Eye (tissue), 1 donor: ENCODE results near the gene GUCY2D.
"Not testable (repeated sequence)": the region's sequence is repeated elsewhere in the genome, so short reads cannot be mapped to it uniquely, and the experiment has no call there.

Source experiments
- DNase-seq: peaks from one replicate; pipeline ENCODE4 v3.0.0-alpha.2; 2015

Gene GUCY2D

DNA sequence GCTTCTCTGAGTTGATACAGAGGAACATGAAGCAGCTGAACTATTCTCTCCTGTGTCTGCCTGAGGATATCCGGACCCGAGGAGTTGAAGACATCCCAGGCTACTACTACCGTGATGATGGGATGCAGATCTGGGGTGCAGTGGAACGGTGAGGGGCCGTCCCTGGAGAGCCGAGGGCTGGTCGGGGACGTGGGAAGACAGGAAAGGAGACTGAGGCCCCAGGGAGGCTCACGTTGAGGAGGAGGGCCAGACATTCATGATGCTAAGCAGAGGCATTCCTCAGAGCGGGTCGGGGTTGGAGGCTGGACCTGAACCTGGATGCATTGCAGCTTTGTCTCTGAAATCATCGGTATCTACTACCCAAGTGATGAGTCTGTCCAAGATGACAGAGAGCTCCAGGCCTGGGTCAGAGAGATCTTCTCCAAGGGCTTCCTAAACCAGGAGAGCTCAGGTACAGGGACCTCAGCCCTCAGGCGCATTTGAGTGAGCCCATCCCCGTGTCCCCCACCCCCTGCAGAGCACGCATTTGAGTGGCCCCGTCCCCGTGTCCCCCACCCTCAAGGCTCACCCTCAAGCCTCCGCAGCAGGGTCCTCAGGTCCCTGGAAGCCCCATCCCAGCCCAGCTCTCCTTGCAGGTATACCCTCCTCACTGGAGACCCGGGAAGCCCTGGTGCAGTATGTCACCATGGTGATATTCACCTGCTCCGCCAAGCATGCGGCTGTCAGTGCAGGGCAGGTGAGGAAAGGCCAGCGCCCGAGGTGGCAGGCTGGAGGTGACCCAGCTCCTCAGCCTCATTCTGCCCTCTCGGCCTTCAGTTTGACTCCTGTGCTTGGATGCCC, 44.7 kb downstream of the GUCY2D start:
- no peak for DNase-seq

DNA sequence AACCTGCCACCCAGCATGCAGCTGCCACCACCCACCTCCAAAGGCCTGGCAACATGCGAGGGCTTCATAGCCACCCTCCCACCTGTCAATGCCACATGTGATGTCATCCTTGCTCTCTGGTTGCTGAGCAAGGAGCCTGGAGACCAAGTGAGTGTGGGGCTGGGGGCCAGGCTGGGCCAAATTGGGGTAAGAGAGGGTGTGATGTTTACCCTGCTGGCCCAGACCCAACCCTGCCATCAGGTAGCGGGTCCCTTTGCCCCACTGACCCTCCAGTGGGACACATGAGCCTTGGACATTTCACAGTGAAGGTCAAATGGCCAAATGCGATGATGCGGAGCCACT, 45.3 kb downstream of the GUCY2D start:
- no peak for DNase-seq

DNA sequence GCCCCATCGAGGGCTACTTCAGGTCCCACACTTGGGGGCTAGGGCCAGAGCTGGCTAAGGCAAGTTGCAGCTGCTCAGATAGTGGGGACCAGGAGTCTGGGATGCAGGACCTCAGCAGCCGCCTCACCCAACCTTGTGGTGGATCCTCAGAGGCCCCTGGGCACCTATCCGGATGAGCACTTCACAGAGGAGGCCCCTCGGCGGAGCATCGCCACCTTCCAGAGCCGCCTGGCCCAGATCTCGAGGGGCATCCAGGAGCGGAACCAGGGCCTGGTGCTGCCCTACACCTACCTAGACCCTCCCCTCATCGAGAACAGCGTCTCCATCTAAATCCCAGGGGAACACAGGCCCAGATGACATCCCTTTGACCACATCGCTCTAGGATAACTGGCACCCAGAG, 45.8 kb downstream of the GUCY2D start:
- no peak for DNase-seq

DNA sequence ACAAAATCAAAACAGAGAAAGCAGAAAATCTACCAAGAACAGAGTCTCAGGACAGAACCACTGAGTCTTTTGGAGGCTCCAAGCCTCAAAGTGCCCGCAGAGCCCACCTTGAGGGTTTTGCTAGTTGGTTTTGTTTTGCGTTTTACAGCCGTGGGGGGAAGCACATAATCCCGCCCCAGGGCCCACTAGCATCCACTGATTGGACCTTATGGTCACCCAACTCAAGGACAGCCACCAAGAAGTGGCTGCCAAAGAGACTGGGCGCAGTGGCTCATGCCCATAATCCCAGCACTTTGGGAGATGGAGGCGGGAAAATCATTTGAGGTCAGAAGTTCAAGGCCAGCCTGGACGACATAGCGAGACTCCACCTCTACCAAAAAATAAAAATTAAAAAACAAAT, 46.3 kb downstream of the GUCY2D start:
- no peak for DNase-seq

DNA sequence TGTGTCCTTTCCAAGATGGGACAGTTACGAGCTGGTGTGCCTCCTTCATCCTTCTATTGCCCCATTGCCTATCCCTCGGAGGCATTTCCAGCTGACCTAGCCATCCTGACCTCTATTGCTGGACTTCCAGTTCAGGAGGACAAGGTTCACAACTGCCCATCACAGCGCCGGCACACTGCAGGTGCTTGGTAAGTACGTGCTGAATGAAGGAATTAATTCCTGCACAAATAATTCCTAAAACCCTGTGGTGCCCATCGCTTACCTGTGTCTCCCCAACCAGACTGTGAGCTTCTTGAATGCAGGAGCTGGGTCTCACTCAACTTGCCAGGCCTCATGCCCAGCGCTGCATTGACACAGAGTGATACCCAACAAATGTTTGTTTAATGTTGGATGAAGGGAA, 49.4 kb downstream of the GUCY2D start:
- DNase-seq = no peak

DNA sequence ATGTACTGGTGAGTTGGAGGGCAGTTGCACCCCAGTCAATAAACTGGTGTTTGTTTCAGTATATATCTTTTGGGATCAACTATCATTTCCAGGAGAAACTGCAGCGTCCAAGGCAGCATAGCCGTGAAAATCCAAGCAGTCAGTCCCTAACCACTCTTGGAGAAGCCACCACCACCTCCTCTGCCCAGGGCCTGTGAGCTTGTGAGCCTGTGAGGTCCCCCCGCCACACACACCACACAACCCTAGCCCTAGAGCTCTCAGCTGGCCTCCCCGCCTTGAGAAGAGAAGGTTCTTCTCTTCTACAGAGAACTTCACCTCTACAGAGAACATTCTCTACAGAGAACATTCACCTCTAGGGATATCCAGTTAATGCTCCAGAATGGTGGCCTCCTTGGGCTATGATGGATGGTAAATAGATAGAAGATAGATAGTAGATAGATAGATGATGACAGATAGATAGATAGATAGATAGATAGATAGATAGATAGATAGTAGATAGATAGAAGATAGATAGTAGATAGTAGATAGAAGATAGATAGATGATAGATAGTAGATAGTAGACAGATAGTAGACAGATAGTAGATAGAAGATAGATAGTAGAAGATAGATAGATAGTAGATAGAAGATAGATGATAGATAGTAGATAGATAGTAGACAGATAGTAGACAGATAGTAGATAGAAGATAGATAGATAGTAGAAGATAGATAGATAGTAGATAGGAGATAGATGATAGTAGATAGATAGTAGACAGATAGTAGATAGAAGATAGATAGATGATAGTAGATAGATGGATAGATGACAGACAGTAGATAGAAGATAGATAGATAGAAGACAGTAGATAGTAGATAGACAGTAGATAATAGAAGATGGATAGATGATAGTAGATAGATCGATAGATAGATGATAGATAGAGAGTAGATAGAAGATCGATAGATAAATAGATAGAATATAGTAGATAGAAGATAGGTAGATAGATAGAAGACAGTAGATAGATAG, 50.1 kb downstream of the GUCY2D start:
- no peak for DNase-seq

DNA sequence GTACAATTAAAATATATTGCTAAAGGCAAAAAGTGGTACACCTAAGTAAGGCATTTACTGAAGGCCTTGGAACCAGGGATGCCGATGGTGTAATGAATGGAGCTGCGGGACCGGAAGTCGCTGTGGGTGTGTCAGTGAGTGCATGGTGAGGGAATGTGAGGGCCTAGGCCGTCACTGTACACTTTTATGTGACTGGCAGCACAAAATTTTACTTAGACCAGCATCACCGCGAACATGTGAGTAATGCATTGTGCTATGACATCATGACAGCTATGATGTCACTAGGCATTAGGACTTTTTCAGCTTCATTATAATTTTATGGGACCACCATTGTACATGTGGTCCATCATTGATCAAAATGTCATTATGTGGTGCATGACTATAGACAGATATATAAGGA, 51.2 kb downstream of the GUCY2D start:
- no peak for DNase-seq

DNA sequence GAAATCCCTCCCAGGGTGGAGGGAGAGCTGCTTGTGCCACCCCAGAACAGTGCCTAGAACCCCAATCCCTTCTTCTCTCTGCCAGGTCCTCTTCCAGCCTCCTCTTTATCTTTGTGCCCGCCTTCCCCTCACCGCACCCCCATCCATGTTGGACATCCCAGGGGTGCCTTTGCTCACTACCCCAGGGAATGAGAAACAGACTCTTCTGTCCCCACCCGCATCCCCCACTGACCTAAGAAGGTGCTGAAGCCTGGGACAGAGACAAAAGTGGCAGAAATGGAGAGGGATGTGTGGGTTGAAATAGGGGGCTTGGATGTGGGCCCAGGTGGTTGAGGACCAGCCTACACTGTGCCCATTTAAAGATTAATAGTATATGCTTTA, 53.4 kb downstream of the GUCY2D start:
- DNase-seq = no peak

DNA sequence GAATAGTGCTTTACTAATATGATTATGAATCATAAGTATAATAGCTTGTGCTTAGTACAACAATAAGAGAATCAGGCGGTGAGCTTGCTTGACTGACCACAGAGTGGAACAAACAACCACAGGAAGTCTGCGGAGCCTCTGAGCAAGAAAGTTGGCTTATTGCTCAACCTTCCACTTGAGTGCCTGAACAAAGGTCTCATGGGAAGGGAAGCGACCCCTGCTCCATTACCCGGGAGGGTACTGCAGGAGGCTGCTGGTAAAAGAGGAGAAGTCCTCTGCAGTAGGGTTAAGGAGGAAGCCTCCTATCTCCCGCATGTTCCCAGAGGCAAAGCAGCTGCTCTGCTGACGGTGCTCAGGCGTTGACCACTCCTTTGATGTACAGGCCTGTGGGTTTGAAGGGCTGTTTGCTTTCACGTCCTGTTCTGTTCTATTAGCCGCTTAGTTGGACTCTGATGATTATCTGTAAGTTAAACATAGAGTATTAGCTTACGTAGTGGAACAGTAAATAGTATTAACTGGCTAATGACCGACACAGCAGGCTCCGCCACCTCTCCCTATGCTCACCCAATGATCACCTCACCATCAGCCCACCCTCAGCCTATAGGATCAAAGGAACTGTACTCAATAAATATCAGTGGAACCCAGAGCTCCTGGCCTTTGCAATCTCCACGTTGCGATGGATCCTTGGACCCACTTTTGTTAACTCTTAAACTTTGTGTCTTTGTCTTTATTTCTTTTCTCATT, 54.0 kb downstream of the GUCY2D start:
- DNase-seq = no peak

DNA sequence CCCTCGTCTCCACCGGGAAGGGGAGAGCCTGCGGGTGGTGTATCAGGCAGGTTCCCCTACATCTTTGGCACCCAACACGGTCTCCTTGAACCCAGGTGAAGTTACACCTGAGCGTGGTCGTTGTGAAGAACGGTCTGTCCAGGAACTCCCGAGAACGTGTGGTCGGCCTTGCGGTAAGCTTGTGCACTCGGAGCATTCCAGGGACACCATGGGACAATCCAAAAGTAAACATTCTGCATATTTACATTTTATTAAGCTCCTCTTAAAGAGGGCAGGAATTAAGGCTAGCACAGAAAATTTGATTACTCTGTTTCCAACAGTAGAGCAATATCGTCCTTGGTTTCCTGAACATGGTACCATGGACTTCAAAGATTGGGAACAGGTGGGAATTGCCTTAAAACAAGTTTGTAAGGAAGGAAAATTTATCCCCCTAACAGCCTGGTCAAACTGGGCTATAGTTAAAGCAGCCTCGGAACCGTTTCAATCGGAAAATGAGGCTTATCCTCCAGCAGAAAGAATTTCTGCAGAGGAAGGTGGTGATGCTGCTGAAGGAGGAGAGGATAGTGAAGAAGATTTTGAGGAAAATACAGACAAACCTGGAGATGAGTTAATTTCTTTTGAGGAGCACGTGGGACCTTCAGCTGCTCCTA, 54.7 kb downstream of the GUCY2D start:
- no peak for DNase-seq

DNA sequence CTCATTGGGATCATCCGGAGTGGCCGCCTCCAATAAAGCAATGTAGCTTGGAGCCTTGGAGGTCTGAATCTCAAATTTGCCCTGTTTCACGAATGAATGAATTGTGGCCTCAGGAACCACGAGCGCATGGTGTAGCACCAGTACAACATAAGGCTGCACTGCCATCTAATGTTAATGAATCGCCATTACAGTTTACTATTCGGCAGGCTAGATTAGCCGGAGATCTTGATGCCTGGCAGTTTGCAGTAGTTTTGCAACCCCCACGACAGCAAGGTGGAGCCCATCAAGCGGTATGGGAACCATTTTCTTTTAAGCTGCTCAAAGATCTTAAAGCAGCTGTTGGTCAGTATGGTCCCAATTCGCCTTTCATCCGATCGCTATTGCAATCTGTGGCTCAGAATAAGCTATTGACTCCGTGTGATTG, 55.3 kb downstream of the GUCY2D start:
- DNase-seq = peak; percentile 94

DNA sequence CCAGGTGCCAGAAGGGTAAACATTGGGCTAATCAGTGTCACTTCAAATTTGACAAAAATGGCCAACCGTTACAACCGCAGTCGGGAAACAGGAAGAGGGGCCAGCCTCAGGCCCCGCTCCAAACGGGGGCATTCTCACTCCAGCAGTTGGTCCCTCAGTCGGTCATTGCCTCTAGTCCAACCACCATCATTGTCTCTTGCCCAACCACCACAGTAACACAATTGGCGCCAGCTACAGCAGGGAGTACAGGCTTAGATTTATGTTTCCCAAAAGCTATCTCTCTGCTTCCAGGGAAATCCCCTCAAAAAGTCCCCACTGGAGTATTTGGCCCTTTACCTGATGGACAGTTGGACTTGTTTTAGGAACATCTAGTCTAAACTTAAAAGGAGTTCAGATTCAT, 56.7 kb downstream of the GUCY2D start:
- no peak for DNase-seq

DNA sequence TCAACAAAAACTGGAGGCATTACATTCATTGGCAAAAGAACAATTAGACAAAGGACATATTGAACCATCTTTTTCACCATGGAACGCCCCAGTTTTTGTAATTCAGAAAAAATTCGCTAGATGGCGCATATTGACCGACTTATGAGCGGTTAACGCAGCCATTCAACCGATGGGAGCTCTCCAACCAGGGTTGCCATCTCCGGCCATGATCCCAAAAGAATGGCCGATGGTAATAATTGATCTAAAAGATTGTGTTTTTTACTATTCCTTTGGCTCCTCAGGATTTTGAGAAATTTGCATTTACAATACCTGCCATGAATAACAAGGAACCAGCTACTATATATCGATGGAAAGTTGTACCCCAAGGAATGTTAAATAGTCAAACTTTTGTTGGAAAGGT, 57.9 kb downstream of the GUCY2D start:
- DNase-seq = peak; percentile 95

DNA sequence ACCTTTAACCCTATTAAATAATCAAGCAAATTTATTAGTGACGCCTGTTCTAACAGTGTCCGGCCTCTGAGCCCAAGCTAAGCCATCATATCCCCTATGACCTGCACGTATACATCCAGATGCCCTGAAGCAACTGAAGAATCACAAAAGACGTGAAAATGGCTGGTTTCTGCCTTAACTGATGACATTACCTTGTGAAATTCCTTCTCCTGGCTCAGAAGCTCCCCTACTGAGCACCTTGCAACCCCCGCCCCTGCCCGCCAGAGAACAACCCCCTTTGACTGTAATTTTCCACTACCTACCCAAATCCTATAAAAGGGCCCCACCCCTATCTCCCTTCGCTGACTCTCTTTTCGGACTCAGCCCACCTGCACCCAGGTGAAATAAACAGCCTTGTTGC, 59.4 kb downstream of the GUCY2D start:
- DNase-seq = not testable (repeated sequence)

DNA sequence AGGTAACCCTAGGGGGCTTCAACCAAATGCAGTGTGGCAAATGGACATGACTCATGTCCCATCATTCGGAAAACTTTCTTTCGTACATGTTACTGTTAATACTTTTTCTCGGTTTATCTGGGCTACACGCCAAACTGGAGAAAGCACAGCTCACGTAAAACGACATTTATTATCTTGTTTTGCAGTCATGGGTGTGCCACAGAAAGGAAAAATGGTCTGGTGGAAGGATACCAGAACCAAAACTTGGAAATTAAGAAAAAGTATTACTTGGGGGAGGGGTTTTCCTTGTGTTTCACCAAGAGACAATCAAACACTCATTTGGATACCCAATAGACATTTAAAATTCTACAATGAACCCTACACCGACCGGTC, 60.0 kb downstream of the GUCY2D start:
- no peak for DNase-seq

DNA sequence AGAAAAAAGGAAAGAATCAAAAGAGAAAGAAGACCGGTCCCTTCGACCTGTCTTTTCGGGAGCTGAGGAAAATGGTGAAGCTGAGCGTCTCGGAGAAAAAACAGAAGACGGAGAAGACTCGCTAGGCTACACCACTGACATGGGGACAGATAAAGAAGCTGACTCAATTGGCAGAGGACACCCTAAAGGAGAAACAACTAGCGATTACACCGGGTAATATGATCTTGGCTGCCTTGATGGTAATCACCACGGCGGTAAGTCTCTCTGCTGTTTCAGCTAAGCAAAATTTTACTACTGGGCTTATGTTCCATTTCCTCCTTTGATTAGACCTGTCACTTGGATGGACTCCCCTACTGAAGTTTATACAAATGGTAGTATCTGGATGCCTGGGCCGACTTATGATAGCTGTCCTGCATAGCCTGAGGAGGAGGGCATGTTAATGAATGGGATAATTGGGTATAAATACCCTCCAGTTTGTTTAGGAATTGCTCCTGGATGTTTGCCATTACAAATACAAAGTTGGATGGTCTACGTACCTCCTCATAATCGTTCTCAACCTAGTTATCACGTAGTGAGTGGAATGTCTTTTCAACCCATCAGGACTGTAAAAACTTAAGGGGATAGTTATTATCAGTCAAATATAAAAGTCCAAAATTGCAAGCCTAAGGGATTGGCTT, 60.5 kb downstream of the GUCY2D start:
- DNase-seq = peak; percentile 40

DNA sequence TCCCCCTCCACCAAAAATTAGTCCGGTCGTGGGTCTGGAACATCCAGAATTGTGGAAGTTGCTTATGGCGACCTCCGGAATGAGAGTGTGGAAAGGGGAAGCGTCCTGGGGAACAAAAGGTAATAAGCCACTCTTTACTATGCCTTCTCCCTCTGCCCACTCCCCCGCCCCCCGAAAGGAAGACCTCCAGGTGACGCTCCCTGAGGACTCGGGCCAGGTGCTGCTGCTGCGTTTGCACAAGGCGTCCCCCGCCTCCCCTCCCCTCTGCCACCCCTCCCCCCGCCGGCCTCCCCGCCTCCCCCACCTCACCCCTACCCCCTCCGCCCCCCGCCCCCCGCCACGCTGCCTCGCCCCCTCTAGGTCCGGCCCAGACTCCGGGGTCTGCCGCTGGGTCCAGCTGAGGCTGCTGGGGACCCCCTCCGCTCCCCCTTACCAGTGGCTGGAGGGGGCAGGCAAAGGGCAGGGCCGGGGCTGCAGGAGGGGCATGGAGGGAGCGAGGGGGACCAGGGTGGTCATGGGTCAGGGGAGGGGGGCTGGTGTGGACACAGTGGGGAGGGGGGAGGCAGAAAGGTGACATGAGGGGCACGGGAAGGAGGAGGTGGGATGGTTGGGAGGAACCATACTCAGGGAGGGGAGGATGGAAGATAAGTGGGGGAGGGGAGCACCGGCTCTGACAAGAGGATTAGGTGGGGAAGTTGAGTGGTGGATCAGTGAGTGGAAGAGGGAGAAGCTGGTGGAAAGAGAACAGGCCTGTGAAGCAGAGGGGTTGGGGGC, 61.5 kb downstream of the GUCY2D start:
- no peak for DNase-seq

DNA sequence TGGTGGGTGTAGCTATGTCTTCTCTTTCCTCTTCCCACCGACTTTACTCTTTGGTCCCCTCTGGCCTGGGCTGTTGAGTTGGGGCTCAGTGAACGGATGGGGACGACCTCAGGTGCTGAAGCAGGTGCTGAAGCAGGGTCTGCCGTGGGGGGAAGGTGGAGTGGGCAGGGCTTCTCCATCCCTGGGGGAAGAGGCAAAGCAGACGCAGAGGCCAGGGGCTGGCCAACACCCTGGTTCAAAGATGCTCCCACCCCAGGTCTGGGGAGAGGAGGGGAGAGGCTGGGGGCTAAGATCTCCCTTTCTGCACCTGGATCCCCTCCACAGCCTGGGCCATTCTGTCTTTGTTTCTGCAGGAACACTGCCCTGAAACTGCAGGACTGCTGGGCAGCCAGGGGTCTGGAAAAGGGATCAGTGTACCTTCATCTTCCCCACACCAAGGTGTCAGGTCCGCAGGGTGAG, 62.2 kb downstream of the GUCY2D start:
- DNase-seq = no peak

DNA sequence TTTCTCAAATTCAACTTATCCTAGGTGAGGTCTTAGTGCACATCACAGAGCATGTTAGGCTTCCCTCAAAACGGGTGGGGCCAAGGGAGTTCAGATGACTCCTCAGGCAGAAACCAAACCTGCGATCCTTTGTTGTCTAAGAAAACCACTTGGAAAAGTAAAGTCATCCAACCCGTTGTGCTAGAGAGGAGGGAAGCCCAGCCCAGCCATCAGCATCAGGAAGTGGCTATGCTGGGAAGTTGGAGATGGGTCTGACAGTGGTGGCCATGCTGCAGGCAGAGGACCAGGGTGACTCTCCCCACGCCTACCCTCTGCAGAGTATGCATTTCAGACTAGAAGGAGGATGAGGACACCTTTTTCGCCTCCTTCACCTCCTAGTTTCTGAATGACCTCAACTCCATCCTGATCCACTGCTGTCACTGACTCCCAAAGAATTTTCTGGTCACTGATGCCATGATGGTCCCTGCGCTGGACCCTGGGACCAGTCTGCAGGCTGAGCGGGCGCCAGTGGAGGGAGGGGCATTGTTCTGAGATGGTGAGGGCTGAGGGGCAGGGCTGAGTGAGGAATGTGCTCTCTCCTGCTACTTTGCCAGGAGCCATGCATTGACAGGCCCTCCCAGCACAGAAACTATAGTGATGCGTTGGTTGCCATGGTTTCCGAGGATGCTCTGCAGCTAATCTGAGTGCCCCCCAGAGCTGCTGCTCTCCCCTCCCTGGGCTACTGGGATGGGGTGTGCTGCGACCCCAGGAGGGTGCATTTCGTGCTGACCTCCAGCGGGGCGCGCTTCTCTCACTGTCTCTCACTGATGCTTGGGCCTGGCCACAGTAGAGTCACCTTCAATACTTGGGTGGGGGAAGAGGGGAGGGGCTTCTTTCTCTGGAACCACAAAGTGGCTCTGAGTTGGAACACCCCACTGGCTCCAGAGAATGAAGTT, 64.7 kb downstream of the GUCY2D start:
- DNase-seq = no peak

DNA sequence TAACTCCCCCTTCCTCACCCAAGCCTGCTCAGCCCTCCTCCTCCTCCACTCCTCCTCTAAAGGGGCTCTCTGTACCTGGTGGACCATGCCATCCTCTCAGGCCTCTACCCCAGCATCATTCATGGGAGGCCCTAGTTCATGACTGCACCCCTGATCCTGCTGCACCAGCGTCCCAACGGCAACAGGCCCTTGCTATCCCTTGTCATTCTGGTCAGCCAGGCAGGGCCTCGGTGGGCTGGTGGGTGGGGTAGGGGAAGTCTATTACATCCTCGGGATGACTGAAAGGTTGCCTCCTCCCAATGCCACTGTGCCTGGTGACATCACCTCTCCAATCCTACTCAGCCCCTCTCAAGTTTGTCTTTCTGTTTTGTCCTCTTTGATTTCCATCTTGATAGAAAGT, 65.4 kb downstream of the GUCY2D start:
- no peak for DNase-seq
